ENCODE measurements around the gene PRKN.

The PRKN gene

DNA sequence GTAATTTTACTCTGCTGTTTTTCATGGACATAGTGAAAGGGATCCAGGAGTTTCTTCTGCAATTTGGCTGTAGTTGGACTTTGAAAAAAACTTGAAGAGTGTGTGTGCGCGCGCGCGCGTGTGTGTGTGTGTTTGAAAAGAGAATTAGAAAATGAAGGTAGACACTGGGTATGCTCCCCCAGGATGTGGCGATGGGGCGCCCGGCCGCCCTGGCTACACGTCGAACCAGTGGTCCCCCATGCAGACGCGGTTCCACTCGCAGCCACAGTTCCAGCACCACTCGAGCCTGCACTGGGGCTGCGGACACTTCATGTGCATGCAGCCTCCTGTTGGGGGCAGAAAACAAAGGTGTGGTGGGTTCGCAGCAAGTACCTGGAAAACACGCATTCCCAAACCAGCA, 1377.7 kb downstream of the PRKN start:
- TF ChIP-seq GATA2 (IDR thresholded peaks at IDR 0.05; ENCODE audit: low read depth, low read length) (no peak), GATA3 (IDR thresholded peaks at IDR 0.05; ENCODE audit: low read depth, low read length) (no peak)

GRCh38 chr6:161348628-161348994, 1379.0 kb downstream of the PRKN start:
- TF ChIP-seq GATA3 (IDR thresholded peaks at IDR 0.05; ENCODE audit: low read depth, low read length) (no peak), GATA2 (IDR thresholded peaks at IDR 0.05; ENCODE audit: low read depth, low read length) (no peak)

DNA sequence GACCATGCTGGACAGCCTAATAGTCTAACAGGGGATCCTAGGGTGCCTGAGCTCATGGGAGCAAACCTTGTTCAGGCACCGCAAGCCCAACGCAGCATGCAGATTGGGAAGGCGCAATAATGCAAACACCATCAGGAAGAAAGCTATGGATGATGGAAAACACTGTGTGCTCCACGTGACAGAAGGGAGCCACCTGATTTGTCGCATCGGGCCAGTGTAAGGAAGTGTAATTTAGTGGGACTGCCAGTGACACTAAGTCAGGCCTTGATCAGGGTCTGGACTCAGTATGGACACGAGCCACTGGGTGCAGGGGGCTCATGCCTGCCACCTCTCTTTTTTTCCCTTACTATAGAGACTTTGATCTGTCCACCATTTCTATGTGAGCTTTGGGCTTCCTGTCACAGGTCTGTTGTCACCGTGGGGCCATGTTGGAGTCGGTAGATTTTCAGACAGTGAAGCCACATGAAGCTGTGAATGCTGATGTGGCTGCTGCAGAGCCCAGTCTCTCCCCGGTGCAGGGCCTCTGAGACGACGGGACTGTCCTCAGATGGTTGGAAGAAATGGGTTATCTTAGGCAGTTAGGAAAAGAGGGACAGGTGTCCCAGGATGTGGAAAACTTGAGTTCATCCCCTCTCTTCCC, 1379.5 kb downstream of the PRKN start:
- no peak for TF ChIP-seq GATA2 (IDR thresholded peaks at IDR 0.05; ENCODE audit: low read depth, low read length)
- TF ChIP-seq GATA3 (IDR thresholded peaks at IDR 0.05; ENCODE audit: low read depth, low read length): no peak

- TF ChIP-seq GATA3 (IDR thresholded peaks at IDR 0.05; ENCODE audit: low read depth, low read length): no peak
- TF ChIP-seq GATA2 (IDR thresholded peaks at IDR 0.05; ENCODE audit: low read depth, low read length): no peak
These were observed 1380.4 kb downstream of the PRKN start for GRCh38 chr6:161347125-161347524.

DNA sequence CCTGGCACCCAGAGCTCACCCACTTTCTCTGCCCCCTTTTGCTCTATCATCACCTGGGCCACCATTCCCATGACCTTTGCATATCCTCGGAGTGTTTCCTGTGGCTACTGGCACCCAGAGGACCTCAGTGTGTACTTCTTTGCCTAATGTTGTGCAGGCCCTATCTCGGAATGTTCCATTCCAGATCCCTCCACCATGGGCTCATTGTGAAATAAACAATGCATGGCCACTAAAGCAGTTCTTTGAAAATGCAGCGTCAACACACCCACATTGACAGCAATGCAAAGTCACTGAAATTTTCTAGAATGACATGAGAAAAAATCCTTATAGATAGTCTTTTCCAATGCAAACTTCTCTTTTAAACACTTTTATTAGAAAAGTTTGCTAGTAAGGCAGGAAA, 1380.8 kb downstream of the PRKN start:
- TF ChIP-seq GATA2 (IDR thresholded peaks at IDR 0.05; ENCODE audit: low read depth, low read length) (no peak), GATA3 (IDR thresholded peaks at IDR 0.05; ENCODE audit: low read depth, low read length) (no peak)

DNA sequence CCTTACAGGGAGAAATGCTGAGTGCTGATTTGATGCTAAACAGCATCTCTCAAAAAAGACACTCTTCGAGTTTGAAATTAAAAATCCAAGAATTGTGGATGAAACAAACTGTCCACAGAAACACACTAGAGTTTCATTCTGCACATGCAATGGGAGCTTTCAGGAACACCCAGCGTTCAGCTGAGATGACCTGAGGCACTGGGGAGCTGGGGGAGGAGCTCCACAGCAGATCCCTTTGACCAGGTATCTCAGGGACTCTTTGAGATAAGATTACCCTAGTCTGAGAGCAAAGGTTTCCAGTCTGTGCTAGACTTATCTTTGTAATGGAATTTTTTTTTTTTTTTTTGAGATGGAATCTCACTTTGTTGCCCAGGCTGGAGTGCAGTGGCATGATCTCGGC, 1382.9 kb downstream of the PRKN start:
- no peak for TF ChIP-seq GATA3 (IDR thresholded peaks at IDR 0.05; ENCODE audit: low read depth, low read length)
- no peak for TF ChIP-seq GATA2 (IDR thresholded peaks at IDR 0.05; ENCODE audit: low read depth, low read length)

GRCh38 chr6:161342039-161342438, 1385.5 kb downstream of the PRKN start:
- TF ChIP-seq GATA3 (IDR thresholded peaks at IDR 0.05; ENCODE audit: low read depth, low read length) (no peak), GATA2 (IDR thresholded peaks at IDR 0.05; ENCODE audit: low read depth, low read length) (no peak)

DNA sequence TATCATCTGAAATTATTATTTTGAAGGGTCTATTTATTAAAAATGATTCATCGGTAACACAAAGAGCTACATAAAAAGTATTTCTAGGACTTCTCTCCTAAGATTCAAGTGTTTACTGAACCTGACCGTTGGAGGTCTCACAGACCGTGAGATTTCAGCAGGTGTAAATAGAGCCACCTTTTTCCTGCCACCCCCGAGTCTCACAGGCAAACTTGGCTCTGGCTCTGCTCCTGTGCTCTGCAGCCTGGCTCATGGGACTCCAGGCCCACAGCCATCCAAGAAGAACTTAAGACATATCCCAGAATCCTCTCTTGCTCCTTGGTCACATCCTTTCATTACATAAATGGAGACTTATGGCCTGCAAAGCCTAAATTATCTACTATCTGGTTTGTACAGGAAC, 1385.9 kb downstream of the PRKN start:
- no peak for TF ChIP-seq GATA2 (IDR thresholded peaks at IDR 0.05; ENCODE audit: low read depth, low read length)
- TF ChIP-seq GATA3 (IDR thresholded peaks at IDR 0.05; ENCODE audit: low read depth, low read length): no peak

GRCh38 chr6:161338015-161338414, 1389.6 kb downstream of the PRKN start:
- TF ChIP-seq GATA2 (IDR thresholded peaks at IDR 0.05; ENCODE audit: low read depth, low read length) (no peak), GATA3 (IDR thresholded peaks at IDR 0.05; ENCODE audit: low read depth, low read length) (no peak)

DNA sequence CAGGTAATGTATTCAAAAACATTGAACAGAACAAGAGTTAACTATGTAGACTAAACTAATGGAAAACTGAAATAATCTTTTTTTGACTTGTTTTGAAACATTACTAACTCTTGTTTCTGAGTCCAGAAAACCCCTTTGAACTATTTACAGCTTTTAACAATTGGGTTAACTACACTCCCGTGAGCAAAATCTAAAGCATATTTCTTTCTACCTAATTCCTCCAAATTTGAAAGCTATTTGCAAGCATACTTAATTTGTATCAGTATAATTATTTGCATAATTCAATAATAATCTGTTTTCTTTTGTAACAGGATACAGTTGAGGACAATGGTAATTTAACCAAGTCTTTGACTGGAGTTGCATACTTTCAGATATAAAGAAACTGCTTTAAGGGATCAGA, 1391.1 kb downstream of the PRKN start:
- TF ChIP-seq GATA3 (IDR thresholded peaks at IDR 0.05; ENCODE audit: low read depth, low read length): no peak
- no peak for TF ChIP-seq GATA2 (IDR thresholded peaks at IDR 0.05; ENCODE audit: low read depth, low read length)

DNA sequence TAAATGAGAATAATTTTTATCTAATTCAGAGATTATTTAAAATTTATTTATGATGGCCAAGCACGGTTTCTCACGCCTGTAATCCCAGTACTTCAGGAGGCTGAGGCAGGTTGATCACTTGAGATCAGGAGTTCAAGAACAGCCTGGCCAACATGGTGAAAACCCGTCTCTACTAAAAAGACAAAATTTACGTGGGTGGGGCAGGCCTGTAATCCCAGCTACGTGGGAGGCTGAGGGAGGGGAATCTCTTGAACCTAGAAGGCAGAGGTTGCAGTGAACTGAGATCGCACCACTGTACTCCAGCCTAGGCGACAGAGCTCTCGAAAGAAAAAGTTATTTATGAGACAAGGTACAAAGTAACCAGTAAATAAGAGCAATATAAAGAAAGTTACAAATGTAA, 1394.2 kb downstream of the PRKN start:
- TF ChIP-seq GATA3 (IDR thresholded peaks at IDR 0.05; ENCODE audit: low read depth, low read length) (no peak), GATA2 (IDR thresholded peaks at IDR 0.05; ENCODE audit: low read depth, low read length) (no peak)

- TF ChIP-seq GATA3 (IDR thresholded peaks at IDR 0.05; ENCODE audit: low read depth, low read length): no peak
- no peak for TF ChIP-seq GATA2 (IDR thresholded peaks at IDR 0.05; ENCODE audit: low read depth, low read length)
These were observed 1400.1 kb downstream of the PRKN start for GRCh38 chr6:161327360-161327953.

- TF ChIP-seq GATA2 (IDR thresholded peaks at IDR 0.05; ENCODE audit: low read depth, low read length) (no peak), GATA3 (IDR thresholded peaks at IDR 0.05; ENCODE audit: low read depth, low read length) (no peak)
These were observed 1408.3 kb downstream of the PRKN start for GRCh38 chr6:161319231-161319630.

DNA sequence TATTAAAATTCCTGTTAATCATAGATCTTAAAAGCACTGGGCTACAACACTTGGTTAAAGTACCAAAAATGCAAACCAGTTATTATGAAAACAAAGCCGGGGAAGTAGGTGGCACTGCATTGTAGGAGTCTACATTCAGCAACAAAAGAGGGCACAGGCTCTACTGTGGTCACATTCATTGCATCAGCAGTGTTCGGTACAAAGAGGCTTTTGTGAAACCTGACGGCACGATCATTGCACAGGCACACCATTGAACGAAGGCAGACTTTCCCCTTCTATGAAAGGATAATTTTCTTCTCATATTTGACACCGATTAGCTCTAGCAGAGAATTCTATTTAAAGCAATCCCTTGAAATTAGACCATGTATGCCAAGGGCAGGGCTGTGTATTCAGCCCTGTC, 1409.1 kb downstream of the PRKN start:
- no peak for TF ChIP-seq GATA3 (IDR thresholded peaks at IDR 0.05; ENCODE audit: low read depth, low read length)
- no peak for TF ChIP-seq GATA2 (IDR thresholded peaks at IDR 0.05; ENCODE audit: low read depth, low read length)

DNA sequence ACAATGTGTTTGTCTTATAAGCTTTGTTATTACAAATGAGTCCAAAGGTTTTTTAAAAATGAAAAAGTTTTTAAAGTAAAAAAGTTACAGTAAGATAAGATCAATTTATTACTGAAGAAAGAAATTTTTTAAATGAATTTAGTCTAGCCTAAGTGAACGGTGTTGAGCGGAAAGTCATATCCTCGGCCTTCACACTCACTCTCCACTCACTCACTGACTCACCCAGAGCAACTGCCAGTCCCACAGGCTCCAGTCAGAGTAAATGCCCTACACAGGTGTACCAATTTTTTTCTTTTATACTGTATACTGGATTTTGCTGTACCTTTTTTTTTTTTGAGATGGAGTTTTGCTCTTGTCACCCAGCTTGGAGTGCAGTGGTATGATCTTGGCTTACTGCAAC, 1411.0 kb downstream of the PRKN start:
- TF ChIP-seq GATA3 (IDR thresholded peaks at IDR 0.05; ENCODE audit: low read depth, low read length) (no peak), GATA2 (IDR thresholded peaks at IDR 0.05; ENCODE audit: low read depth, low read length) (no peak)
